GM18858 (cell line): ENCODE measurements around the gene PDZD8.
"Not testable (repeated sequence)": the region's sequence is repeated elsewhere in the genome, so short reads cannot be mapped to it uniquely, and the experiment has no call there.

Experiments
- ATAC-seq: cut with Tn5 transposase; IDR thresholded peaks from one replicate; pipeline ENCODE4 v1.9.1; 2021; ENCODE audit not compliant: unreplicated experiment

The PDZD8 gene

DNA sequence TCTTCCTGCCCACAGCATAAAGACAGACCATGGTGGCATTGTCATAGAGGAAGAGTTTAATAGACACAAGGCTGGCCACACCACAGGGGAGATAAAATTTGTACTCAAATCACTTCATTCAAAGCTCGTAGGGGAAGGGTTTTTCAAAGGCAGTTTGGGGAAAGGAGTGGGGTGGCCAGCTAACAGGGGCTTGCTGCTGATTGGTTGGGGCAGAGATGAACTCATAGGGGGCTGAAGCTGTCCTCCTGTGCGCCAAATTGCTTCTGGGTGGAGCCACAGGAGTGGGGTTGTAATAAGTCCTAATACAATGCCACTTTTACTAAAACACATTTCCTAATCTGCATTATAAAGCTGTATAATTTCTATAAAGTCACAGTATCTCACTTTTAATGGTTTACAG is 22.5 kb downstream of the PDZD8 start:
- ATAC-seq, result no peak

- no peak for ATAC-seq
These were observed 23.2 kb downstream of the PDZD8 start for GRCh38 chr10:117351996-117352395.

GRCh38 chr10:117351558-117351957 is 23.7 kb downstream of the PDZD8 start:
- no peak for ATAC-seq

- ATAC-seq, result peak; percentile 65
These were observed 24.3 kb downstream of the PDZD8 start for GRCh38 chr10:117350909-117351308.

GRCh38 chr10:117348236-117348635 is 27.0 kb downstream of the PDZD8 start:
- ATAC-seq, result no peak

- no peak for ATAC-seq
These were observed 28.7 kb downstream of the PDZD8 start for GRCh38 chr10:117346574-117346973.

- ATAC-seq, result no peak
These were observed 30.1 kb downstream of the PDZD8 start for GRCh38 chr10:117345143-117345542.

DNA sequence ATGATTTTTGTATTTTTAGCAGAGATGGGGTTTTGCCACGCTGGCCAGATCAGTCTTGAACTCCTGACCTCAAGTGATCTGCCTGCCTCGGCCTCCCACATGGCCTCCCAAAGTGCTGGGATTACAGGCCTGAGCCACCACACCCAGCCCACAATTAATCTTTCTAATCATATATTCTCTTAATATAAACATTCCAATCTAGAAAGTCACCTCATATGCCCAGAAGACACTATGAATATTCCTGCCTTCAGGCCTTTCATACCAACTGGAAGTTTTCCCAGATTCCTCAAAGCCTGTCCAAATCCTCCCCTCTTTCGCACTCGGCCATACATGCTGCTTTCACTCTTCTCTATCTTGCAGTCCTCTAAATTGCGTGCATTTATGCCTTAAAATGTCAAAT is 32.6 kb downstream of the PDZD8 start:
- no peak for ATAC-seq

GRCh38 chr10:117341061-117341460 is 34.2 kb downstream of the PDZD8 start:
- ATAC-seq, result no peak

- no peak for ATAC-seq
These were observed 35.3 kb downstream of the PDZD8 start for GRCh38 chr10:117339979-117340378.

GRCh38 chr10:117339578-117339977 is 35.7 kb downstream of the PDZD8 start:
- ATAC-seq, result no peak

DNA sequence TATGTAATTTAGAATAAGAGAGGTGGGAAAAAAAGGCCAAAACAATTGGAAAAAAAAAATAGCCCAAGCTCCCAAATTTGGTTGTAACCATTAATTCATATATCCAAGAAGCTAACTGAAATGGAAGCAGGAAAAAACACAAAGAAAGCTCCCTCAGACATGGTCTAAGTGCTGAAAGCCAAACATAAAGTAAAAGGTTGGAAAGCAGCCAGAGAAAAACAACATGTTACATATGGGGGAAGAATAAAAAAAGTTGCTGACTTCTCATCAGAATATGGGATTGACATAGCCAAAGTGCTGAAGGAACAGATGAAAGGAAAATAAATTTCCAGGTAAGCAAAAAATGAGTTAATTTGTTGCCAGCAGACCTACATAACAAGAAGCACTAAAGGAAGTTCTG is 40.3 kb downstream of the PDZD8 start:
- ATAC-seq, result no peak

DNA sequence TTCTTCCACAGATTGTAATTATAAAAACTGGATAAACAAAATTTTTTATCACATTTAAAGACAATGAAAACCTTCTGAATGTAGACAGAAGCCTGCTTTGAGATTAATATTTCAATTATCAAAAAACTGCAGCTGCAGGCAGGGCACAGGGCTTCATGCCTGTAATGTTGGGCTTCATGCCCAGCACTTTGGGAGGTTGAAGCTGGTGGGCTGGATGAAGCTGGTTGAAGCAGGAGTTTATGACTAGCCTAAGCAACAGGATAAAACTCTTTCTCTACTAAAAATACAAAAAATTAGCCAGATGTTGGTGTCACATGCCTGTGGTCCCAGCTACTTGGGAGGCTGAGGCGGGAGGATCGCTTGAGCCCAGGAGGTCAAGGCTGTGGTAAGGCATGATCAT is 41.2 kb downstream of the PDZD8 start:
- ATAC-seq, result no peak

DNA sequence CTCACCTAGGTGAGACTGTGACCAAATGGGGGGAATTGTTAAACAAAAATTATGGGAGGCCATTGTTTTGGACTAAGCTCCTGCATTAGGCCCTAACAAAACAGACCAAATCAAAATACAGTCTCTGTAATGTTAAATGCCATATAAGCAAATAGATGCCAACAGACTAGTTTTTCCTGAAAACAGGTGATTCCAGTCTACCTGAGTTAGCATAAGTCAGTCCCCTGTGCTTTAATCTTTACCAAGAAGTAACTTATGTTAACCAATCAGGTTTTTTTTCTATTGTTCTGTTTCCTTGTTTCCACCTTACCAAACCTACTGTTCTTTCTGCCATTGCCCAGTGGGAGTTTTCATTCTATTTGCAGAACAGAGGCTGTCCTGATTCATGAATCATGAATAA is 48.0 kb downstream of the PDZD8 start:
- ATAC-seq, result no peak

GRCh38 chr10:117324367-117324766 is 50.9 kb downstream of the PDZD8 start:
- ATAC-seq, result no peak

DNA sequence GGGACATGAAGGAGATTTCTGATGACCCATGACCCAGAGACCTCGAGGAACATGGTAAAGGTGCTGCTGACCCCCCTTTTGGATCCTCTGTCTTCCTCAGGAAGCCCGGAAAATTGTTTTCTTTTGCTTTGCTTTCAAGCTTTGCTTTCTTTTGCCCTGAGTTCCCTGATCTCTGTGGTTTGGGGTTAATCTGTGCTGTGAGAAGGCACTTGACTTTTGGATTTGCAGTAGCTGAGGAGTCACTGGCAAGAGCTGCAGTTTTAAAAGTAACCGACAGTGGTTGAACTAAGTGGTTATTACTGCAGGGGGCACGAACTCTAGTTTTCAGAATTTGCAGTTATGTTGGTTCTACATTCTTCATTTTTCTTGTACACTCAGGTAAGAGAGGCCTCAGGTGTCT is 53.0 kb downstream of the PDZD8 start:
- ATAC-seq, result no peak

GRCh38 chr10:117320050-117320665 is 55.1 kb downstream of the PDZD8 start:
- no peak for ATAC-seq

DNA sequence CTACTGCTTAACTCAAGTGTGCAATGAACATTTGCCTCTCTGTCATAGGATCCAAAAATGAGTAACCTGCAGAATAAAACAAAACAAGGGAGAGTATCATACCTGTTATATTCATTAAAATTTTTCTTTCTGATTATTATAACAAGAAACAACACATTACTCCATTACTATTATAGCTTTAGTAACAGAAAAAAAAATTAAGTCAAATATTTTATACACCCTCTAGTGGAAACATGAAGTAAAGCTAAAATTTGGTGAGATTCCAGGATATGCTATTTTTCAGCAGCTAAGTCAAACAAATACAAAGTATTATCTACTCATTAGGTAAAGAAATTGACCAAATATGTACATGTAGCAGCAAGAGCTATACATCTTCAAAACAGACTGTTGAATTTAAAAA is 56.3 kb downstream of the PDZD8 start:
- no peak for ATAC-seq

GRCh38 chr10:117316701-117317100 is 58.5 kb downstream of the PDZD8 start:
- no peak for ATAC-seq

DNA sequence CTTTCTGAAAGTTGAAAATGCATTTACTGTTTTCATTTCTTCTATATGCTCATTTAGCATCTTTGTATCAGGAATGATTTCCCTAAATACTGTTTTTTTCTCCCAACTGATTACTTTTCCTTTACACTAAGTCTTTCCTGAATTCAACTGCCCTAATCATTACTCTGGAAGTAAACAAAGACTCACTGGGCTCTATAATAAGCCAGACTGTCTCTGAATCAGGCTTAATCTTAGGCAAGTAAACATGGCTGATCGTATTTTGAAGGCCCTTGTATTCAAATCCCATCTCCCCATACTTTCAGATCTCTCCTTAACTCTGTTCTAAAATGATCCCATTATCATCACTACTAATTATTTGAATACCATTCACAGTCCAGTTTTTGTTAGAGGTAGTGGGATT is 61.6 kb downstream of the PDZD8 start:
- ATAC-seq, result no peak

GRCh38 chr10:117312430-117312829 is 62.8 kb downstream of the PDZD8 start:
- no peak for ATAC-seq

DNA sequence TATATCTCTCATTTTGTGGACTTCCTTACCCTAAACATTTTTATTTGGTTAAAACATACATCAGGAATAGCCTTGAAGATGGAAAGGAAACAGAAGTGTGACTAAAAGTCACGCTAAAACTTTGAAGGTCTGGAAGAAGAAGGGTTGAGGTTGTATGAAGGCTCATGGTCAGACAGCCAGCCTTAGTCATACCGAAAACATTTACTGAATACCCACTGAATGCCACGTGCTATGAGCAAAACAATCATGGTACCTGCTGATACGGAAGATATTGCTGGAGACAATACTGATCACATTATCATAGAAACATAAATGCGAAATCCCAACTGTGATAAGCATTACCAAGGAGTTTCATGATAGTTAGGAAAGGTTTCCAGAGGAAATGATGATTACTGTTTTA is 64.0 kb downstream of the PDZD8 start:
- no peak for ATAC-seq

DNA sequence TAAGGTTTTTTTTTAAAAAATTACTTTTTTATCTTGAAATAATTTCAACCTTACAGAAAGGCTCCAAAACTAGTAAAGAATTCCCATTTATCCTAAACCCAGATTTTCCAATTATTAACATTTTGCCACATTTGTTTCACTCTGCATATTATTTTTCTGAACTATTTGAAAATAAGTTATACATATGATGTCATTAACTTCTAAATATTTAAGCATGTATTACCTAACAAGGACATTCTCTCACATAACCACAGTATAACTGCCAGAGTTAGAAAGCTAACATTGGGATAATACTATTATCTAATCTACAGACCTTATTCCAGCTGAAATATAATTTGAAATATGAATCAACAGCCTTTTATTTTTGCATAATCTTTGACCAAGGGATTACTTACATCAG is 68.6 kb downstream of the PDZD8 start:
- no peak for ATAC-seq

DNA sequence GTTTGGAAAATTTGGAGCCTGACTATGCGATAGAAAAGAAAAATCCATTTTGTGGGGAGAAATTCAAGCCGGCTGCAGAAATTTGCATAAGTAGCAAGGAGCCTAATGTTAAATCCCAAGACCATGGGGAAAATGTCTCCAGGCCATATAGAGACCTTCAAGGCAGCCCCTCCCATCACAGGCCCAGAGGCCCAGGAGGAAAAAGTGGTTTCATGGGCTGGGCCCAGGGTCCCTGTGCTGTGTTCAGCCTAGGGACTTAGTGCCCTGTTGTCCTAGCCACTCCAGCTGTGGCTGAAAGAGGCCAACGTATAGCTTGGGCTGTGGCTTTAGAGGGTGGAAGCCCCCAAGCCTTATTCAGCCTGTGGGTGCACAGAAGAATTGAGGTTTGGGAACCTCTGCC is 71.8 kb downstream of the PDZD8 start:
- ATAC-seq, result not testable (repeated sequence)
